HG03342 (cell line): ENCODE results near the gene ANO1.
"Not testable (repeated sequence)": the region's sequence is repeated elsewhere in the genome, so short reads cannot be mapped to it uniquely, and the experiment has no call there.

ENCODE experiments used
- ATAC-seq: cut with Tn5 transposase; IDR thresholded peaks from one replicate; pipeline ENCODE4 v1.9.1; 2021; ENCODE audit warnings: mild to moderate bottlenecking, moderate library complexity; ENCODE audit not compliant: unreplicated experiment

Gene ANO1

GRCh38 chr11:70078095-70078780 is at the start of gene ANO1:
ANO1 (plus strand) TSS chr11:70078317; CDS start chr11:70078607, 290 bp downstream.
- no peak for ATAC-seq

- no peak for ATAC-seq
Measured at GRCh38 chr11:70029115-70029860, 48.8 kb upstream of the ANO1 start.

GRCh38 chr11:70029861-70030380 is 48.2 kb upstream of the ANO1 start:
- no peak for ATAC-seq

- ATAC-seq = no peak
Measured at GRCh38 chr11:70030412-70030811, 47.7 kb upstream of the ANO1 start.

- ATAC-seq = no peak
Measured at GRCh38 chr11:70031631-70032469, 46.3 kb upstream of the ANO1 start.

GRCh38 chr11:70032470-70032795 is 45.7 kb upstream of the ANO1 start:
- no peak for ATAC-seq

GRCh38 chr11:70032943-70033710 is 45.0 kb upstream of the ANO1 start:
- no peak for ATAC-seq

- no peak for ATAC-seq
Measured at GRCh38 chr11:70033711-70034070, 44.4 kb upstream of the ANO1 start.

GRCh38 chr11:70034740-70035365 is 43.3 kb upstream of the ANO1 start:
- no peak for ATAC-seq

- not testable (repeated sequence) for ATAC-seq
Measured at GRCh38 chr11:70035665-70036064, 42.5 kb upstream of the ANO1 start.

- ATAC-seq = no peak
Measured at GRCh38 chr11:70036971-70037882, 40.9 kb upstream of the ANO1 start.

GRCh38 chr11:70038034-70038834 is 39.9 kb upstream of the ANO1 start:
- ATAC-seq = no peak

GRCh38 chr11:70040452-70040851 is 37.7 kb upstream of the ANO1 start:
- ATAC-seq = no peak

- ATAC-seq = no peak
Measured at GRCh38 chr11:70040869-70041501, 37.1 kb upstream of the ANO1 start.

- no peak for ATAC-seq
Measured at GRCh38 chr11:70043482-70043881, 34.6 kb upstream of the ANO1 start.

GRCh38 chr11:70046089-70046488 is 32.0 kb upstream of the ANO1 start:
- no peak for ATAC-seq

- ATAC-seq = no peak
Measured at GRCh38 chr11:70048279-70049024, 29.7 kb upstream of the ANO1 start.
